GM23338 (cell line): Measurements from ENCODE around the gene TEX35. TPM values are rescaled to one million over a fixed set of nuclear protein-coding genes. Genes with fewer than 3 reads are reported as not detected.

Experiments
- ATAC-seq: fragments of 200-7000 bp; cut with Tn5 transposase; 3 replicates; pipeline ENCODE4 v1.9.1; 2020
- DNase-seq: peaks from one replicate; pipeline ENCODE4 v3.0.0-alpha.2; 2015; ENCODE audit warnings: low spot score
- H2AFZ ChIP-seq: fragments of 200-600 bp; sonication (generic); 2 replicates; pipeline ENCODE4 v1.8.0; 2016; ENCODE audit warnings: antibody characterized with exemption, mild to moderate bottlenecking, moderate library complexity
- H3F3A ChIP-seq: fragments of 200-600 bp; sonication (generic); replicated peaks from 2 replicates; pipeline ENCODE4 v1.8.0; 2017; ENCODE audit warnings: antibody characterized with exemption, mixed run types, low read depth
- H3K27ac ChIP-seq: fragments of 200-600 bp; sonication (generic); 2 replicates; pipeline ENCODE4 v1.6.1; 2016; ENCODE audit warnings: low read depth
- H3K27me3 ChIP-seq: fragments of 200-600 bp; sonication (generic); 2 replicates; pipeline ENCODE4 v1.8.0; 2016; ENCODE audit warnings: mild to moderate bottlenecking, mixed run types, moderate library complexity; ENCODE audit not compliant: insufficient read depth
- H3K36me3 ChIP-seq: fragments of 200-600 bp; sonication (generic); 2 replicates; pipeline ENCODE4 v1.8.0; 2016; ENCODE audit warnings: mild to moderate bottlenecking; ENCODE audit not compliant: insufficient read depth
- H3K4me1 ChIP-seq: fragments of 200-600 bp; sonication (generic); 2 replicates; pipeline ENCODE4 v1.8.0; 2016; ENCODE audit warnings: mild to moderate bottlenecking, moderate library complexity; ENCODE audit not compliant: insufficient read depth
- H3K4me2 ChIP-seq: fragments of 200-600 bp; sonication (generic); 2 replicates; pipeline ENCODE4 v1.7.1; 2017; ENCODE audit warnings: mixed run types
- H3K4me3 ChIP-seq: fragments of 200-600 bp; sonication (generic); 2 replicates; pipeline ENCODE4 v1.6.1; 2016; ENCODE audit warnings: mixed run types
- H3K79me2 ChIP-seq: fragments of 200-600 bp; sonication (generic); replicated peaks from 2 replicates; pipeline ENCODE4 v1.8.0; 2017; ENCODE audit warnings: mild to moderate bottlenecking; ENCODE audit not compliant: insufficient read depth
- H3K9me2 ChIP-seq: fragments of 200-600 bp; sonication (generic); 2 replicates; pipeline ENCODE4 v1.8.0; 2017; ENCODE audit not compliant: insufficient read depth
- H4K20me1 ChIP-seq: fragments of 200-600 bp; sonication (generic); replicated peaks from 2 replicates; pipeline ENCODE4 v1.8.0; 2017; ENCODE audit warnings: mild to moderate bottlenecking; ENCODE audit not compliant: insufficient read depth
- H3K27ac Mint-ChIP-seq: 2 replicates; pipeline ENCODE4 v1.8.0; 2020; ENCODE audit warnings: inconsistent platforms, mild to moderate bottlenecking, moderate library complexity, mixed read lengths
- H3K27me3 Mint-ChIP-seq: 3 replicates; pipeline ENCODE4 v1.8.0; 2022; ENCODE audit warnings: low read depth, mild to moderate bottlenecking, moderate library complexity, mixed read lengths, inconsistent platforms; ENCODE audit not compliant: insufficient read depth, poor library complexity
- H3K36me3 Mint-ChIP-seq: 3 replicates; pipeline ENCODE4 v1.8.0; 2021; ENCODE audit warnings: low read depth, mild to moderate bottlenecking, inconsistent platforms, moderate library complexity, mixed read lengths
- H3K4me1 Mint-ChIP-seq: 3 replicates; pipeline ENCODE4 v1.8.0; 2020; ENCODE audit warnings: mild to moderate bottlenecking, inconsistent platforms, mixed read lengths
- H3K4me3 Mint-ChIP-seq: 3 replicates; pipeline ENCODE4 v1.8.0; 2021; ENCODE audit warnings: moderate library complexity, mild to moderate bottlenecking, inconsistent platforms, mixed read lengths
- H3K9me3 Mint-ChIP-seq: 3 replicates; pipeline ENCODE4 v1.8.0; 2020; ENCODE audit warnings: moderate library complexity, mild to moderate bottlenecking, inconsistent platforms, mixed read lengths
- JUNB ChIP-seq: IDR thresholded peaks from one replicate; pipeline ENCODE4 v1.6.1; 2016; ENCODE audit warnings: antibody characterized with exemption; ENCODE audit not compliant: unreplicated experiment
- STAT1 ChIP-seq: IDR thresholded peaks from one replicate; pipeline ENCODE4 v1.6.1; 2016; ENCODE audit warnings: antibody characterized with exemption; ENCODE audit not compliant: unreplicated experiment
- ZNF114 ChIP-seq: fragments of 250-450 bp; sonication (Bioruptor Pico); IDR thresholded peaks from 2 replicates; pipeline ENCODE4 v1.5.0; 2020; ENCODE audit warnings: mild to moderate bottlenecking, moderate library complexity
- ZNF331 ChIP-seq: fragments of 250-450 bp; sonication (Bioruptor Pico); IDR thresholded peaks from 2 replicates; pipeline ENCODE4 v1.5.0; 2020; ENCODE audit warnings: low read depth, mild to moderate bottlenecking, moderate library complexity
- polyA plus RNA-seq: library from polyadenylated mRNA; unstranded; fragments of >200 nt; fragmentation: Nextera tagmentation; extraction: Ambion mirVana; gene quantifications from 2 replicates; pipeline ENCODE4 v1.2.1, GENCODE V29; 2016
- total RNA-seq: library from RNA; depleted of rRNA; stranded (reverse); fragments of >200 nt; shearing (Covaris generic); gene quantifications from 2 replicates; pipeline ENCODE4 v1.2.3, GENCODE V29; 2014
- TF ChIP-seq, protein P1 (sequence below): IDR thresholded peaks from one replicate; pipeline ENCODE4 v1.6.1; 2018; ENCODE audit warnings: antibody characterized with exemption; ENCODE audit not compliant: unreplicated experiment
- TF ChIP-seq, protein P2 (sequence below): fragments of 250-450 bp; sonication (Bioruptor Pico); IDR thresholded peaks from 2 replicates; pipeline ENCODE4 v1.5.0; 2020; ENCODE audit warnings: mild to moderate bottlenecking, moderate library complexity

Gene TEX35
- total and polyA plus RNA-seq, 2 experiments from 2014 or later: not detected

DNA sequence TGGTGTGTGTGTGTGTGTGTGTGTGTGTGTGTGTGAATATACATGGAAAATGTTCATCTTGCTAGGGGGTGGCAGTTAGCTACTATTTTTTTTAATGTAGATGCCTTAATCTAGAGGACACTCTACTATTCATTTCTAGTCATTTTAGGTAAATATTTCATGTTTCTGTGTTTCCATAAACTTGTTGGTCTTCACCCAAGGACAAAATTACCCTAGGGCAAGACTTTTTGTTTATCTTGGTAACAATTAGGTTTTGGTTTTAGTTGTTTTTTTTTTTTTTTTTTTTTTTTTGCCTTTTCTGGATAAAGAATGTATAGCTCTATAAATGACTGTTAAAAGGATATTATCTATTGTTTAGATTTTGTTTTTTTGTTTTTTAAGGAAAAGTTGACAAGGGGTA lies 48.3 kb upstream of the TEX35 start (continued):
- TF ChIP-seq, protein P1, sequence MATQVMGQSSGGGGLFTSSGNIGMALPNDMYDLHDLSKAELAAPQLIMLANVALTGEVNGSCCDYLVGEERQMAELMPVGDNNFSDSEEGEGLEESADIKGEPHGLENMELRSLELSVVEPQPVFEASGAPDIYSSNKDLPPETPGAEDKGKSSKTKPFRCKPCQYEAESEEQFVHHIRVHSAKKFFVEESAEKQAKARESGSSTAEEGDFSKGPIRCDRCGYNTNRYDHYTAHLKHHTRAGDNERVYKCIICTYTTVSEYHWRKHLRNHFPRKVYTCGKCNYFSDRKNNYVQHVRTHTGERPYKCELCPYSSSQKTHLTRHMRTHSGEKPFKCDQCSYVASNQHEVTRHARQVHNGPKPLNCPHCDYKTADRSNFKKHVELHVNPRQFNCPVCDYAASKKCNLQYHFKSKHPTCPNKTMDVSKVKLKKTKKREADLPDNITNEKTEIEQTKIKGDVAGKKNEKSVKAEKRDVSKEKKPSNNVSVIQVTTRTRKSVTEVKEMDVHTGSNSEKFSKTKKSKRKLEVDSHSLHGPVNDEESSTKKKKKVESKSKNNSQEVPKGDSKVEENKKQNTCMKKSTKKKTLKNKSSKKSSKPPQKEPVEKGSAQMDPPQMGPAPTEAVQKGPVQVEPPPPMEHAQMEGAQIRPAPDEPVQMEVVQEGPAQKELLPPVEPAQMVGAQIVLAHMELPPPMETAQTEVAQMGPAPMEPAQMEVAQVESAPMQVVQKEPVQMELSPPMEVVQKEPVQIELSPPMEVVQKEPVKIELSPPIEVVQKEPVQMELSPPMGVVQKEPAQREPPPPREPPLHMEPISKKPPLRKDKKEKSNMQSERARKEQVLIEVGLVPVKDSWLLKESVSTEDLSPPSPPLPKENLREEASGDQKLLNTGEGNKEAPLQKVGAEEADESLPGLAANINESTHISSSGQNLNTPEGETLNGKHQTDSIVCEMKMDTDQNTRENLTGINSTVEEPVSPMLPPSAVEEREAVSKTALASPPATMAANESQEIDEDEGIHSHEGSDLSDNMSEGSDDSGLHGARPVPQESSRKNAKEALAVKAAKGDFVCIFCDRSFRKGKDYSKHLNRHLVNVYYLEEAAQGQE: no peak
- TF ChIP-seq ZNF114 (CRISPR knock-in tag) (no peak), ZNF331 (no peak), STAT1 (no peak)

DNA sequence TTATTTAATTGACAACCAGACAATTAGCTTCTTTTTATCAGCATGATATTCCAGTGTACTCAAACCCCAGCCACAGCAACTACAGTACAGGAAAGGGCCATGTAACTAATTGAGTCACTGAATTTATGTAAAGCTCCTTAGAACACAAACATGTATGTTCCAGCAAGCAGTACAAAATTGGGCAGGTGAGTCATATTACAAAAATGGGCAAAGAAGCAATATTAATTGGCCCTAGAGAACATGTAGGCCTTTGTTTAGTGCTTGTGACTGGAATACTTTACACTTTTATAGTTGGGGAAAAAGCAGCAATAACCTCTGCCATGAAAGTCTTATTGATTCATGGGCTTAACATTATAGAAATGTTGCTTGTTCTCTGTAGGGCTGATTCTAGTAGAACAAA lies 47.9 kb upstream of the TEX35 start:
- peaks cover 8% of the 10 kb centered on the region; the same call in 1 of the 2 replicates for H3K36me3 ChIP-seq
- no peaks in the 10 kb centered on the region for H3K9me3 Mint-ChIP-seq
- no peak overlapping the region for H3K4me3 ChIP-seq
- no peak overlapping the region for H3K27ac ChIP-seq
- peaks cover 7% of the 10 kb centered on the region for H3K4me1 Mint-ChIP-seq
- H3K27me3 Mint-ChIP-seq: no peaks in the 10 kb centered on the region
- H4K20me1 ChIP-seq: 0 out of 2 replicates have a peak, but pooled peaks cover 3% of the 10 kb centered on the region
- no peaks in the 10 kb centered on the region for H3F3A ChIP-seq
- no peaks in the 10 kb centered on the region for H3K79me2 ChIP-seq
- H2AFZ ChIP-seq: no peak overlapping the region
- peaks cover 21% of the 10 kb centered on the region for H3K36me3 Mint-ChIP-seq
- no peak overlapping the region for H3K4me3 Mint-ChIP-seq
- DNase-seq: no peak
- H3K9me2 ChIP-seq: no peaks in the 10 kb centered on the region
- no peak overlapping the region for H3K27ac Mint-ChIP-seq
- no peak for ATAC-seq
- TF ChIP-seq JUNB: no peak
- no peak for TF ChIP-seq ZNF331
- TF ChIP-seq, protein P2, sequence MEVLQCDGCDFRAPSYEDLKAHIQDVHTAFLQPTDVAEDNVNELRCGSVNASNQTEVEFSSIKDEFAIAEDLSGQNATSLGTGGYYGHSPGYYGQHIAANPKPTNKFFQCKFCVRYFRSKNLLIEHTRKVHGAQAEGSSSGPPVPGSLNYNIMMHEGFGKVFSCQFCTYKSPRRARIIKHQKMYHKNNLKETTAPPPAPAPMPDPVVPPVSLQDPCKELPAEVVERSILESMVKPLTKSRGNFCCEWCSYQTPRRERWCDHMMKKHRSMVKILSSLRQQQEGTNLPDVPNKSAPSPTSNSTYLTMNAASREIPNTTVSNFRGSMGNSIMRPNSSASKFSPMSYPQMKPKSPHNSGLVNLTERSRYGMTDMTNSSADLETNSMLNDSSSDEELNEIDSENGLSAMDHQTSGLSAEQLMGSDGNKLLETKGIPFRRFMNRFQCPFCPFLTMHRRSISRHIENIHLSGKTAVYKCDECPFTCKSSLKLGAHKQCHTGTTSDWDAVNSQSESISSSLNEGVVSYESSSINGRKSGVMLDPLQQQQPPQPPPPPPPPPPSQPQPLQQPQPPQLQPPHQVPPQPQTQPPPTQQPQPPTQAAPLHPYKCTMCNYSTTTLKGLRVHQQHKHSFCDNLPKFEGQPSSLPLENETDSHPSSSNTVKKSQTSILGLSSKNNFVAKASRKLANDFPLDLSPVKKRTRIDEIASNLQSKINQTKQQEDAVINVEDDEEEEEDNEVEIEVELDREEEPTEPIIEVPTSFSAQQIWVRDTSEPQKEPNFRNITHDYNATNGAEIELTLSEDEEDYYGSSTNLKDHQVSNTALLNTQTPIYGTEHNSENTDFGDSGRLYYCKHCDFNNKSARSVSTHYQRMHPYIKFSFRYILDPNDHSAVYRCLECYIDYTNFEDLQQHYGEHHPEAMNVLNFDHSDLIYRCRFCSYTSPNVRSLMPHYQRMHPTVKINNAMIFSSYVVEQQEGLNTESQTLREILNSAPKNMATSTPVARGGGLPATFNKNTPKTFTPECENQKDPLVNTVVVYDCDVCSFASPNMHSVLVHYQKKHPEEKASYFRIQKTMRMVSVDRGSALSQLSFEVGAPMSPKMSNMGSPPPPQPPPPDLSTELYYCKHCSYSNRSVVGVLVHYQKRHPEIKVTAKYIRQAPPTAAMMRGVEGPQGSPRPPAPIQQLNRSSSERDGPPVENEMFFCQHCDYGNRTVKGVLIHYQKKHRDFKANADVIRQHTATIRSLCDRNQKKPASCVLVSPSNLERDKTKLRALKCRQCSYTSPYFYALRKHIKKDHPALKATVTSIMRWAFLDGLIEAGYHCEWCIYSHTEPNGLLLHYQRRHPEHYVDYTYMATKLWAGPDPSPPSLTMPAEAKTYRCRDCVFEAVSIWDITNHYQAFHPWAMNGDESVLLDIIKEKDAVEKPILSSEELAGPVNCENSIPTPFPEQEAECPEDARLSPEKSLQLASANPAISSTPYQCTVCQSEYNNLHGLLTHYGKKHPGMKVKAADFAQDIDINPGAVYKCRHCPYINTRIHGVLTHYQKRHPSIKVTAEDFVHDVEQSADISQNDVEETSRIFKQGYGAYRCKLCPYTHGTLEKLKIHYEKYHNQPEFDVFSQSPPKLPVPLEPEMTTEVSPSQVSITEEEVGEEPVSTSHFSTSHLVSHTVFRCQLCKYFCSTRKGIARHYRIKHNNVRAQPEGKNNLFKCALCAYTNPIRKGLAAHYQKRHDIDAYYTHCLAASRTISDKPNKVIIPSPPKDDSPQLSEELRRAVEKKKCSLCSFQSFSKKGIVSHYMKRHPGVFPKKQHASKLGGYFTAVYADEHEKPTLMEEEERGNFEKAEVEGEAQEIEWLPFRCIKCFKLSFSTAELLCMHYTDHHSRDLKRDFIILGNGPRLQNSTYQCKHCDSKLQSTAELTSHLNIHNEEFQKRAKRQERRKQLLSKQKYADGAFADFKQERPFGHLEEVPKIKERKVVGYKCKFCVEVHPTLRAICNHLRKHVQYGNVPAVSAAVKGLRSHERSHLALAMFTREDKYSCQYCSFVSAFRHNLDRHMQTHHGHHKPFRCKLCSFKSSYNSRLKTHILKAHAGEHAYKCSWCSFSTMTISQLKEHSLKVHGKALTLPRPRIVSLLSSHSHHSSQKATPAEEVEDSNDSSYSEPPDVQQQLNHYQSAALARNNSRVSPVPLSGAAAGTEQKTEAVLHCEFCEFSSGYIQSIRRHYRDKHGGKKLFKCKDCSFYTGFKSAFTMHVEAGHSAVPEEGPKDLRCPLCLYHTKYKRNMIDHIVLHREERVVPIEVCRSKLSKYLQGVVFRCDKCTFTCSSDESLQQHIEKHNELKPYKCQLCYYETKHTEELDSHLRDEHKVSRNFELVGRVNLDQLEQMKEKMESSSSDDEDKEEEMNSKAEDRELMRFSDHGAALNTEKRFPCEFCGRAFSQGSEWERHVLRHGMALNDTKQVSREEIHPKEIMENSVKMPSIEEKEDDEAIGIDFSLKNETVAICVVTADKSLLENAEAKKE (CRISPR knock-in tag): no peak
- H3K4me1 ChIP-seq: peaks cover 14% of the 10 kb centered on the region; the same call in 1 of the 2 replicates
- H3K27me3 ChIP-seq: no peaks in the 10 kb centered on the region
- no peak overlapping the region for H3K4me2 ChIP-seq
